ENCODE results near the gene NOP10. TPM values are rescaled to one million over a fixed set of nuclear protein-coding genes. Genes with fewer than 3 reads are reported as not detected.

The NOP10 gene
- total RNA-seq, result 241 and 275 TPM in 2 replicates

GRCh38 chr15:34342737-34343575, at the start of gene NOP10, which contains the start of gene NUTM1:
NOP10 (minus strand) TSS chr15:34343136; CDS start chr15:34343073, 63 bp downstream.
NUTM1 (plus strand) TSS chr15:34343315; CDS start chr15:34343697, 382 bp downstream.

DNA sequence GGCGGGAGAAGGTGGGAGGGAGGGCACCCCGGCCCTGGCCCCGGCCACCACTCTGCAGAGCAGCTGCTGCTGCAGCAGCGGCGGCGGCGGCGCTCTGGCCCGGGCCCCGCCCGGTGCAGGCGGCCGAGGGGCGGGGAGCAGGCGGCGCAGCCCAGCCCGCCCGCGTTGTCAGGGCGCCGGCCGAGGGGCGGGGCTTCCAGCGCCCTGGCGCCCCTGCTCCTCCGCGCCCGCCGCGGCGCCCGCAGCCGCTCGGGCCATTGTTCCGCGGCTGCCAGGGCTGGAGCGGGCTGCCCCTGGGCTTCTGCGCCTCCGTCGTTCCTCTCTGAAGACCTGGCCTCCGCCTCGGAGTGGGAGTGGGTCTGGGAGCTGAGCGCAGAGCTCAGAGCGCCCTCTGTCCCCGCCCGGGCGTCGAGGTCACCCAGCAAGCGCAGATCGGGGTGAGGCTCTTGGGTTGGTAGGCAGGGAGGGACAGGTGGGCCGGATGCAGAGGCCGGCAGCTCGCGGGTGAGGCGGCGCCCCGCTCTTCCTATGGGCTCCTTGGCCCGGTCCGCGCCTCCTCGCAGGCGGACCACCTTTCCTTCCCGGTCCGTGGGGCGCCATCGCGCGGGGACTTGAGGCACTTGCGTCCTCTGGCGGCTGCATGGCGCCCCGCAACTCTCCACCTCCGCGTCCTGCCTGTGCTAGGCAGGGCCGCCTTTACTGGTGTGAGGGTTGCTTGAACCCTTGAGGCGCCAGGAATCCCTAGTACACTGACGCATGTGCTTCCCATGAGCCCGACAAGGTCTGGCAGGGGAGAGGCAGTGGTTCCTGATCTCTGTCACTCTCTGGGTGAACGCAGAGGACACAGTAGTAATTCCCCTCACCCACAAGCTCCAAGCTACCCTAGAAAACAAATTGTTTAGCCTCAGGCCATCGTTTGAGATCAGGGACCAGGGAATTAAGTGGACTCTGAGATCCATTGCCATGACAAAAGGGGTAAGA, 24.5 kb upstream of the NOP10 start, which contains the start of gene LPCAT4:
Gene LPCAT4 (minus strand): TSS at position 96 of the 981 bp plus-strand sequence. CDS start 96 bp downstream, outside the sequence.

GRCh38 chr15:34337557-34338306, 5.2 kb downstream of the NOP10 start, which contains the start of gene SLC12A6:
SLC12A6 (minus strand) TSS chr15:34337781; CDS start chr15:34336680, 1,101 bp downstream.

Other genes starting within 250 kb of the NOP10 start
- gene EMC7, start 241.3 kb downstream of the NOP10 start, total RNA-seq, result 38.0 and 47.8 TPM in 2 replicates
- gene PGBD4, start 241.1 kb downstream of the NOP10 start, total RNA-seq, result 0.65 and 1.4 TPM in 2 replicates
- gene KATNBL1, start 133.0 kb downstream of the NOP10 start, total RNA-seq, result 18.6 and 22.5 TPM in 2 replicates
- 172 and 186 TPM in 2 replicates for gene EMC4, start 118.1 kb downstream of the NOP10 start, total RNA-seq
- 9.1 and 13.7 TPM in 2 replicates for gene SLC12A6, start 5.4 kb downstream of the NOP10 start, total RNA-seq
- gene NUTM1, start 179 bp upstream of the NOP10 start, total RNA-seq, result not detected in 2 replicates
- 8.7 and 8.8 TPM in 2 replicates for gene LPCAT4, start 24.1 kb upstream of the NOP10 start, total RNA-seq
- 1.8 and 12.3 TPM in 2 replicates for gene GOLGA8A, start 94.7 kb upstream of the NOP10 start, total RNA-seq
- 4.8 and 32.7 TPM in 2 replicates for gene GOLGA8B, start 240.5 kb upstream of the NOP10 start, total RNA-seq